Choroid plexus epithelial cell (primary cell): ENCODE measurements around the gene GFER.
"Not testable (repeated sequence)": the region's sequence is repeated elsewhere in the genome, so short reads cannot be mapped to it uniquely, and the experiment has no call there.

Source experiments
- DNase-seq: peaks from one replicate; pipeline ENCODE4 v3.0.0-alpha.2; 2010; ENCODE audit warnings: low read depth
- H3K4me3 ChIP-seq: 2 replicates; pipeline ENCODE4 v1.5.1; 2011; ENCODE audit warnings: low read depth, mild to moderate bottlenecking, control low read depth, low read length, moderate library complexity
- TF ChIP-seq, protein P1 (sequence below): conservative IDR thresholded peaks from 2 replicates; pipeline ENCODE4 v1.5.1; 2011; ENCODE audit warnings: low read depth, mild to moderate bottlenecking, control low read depth, inconsistent platforms, low read length, moderate library complexity

The GFER gene

DNA sequence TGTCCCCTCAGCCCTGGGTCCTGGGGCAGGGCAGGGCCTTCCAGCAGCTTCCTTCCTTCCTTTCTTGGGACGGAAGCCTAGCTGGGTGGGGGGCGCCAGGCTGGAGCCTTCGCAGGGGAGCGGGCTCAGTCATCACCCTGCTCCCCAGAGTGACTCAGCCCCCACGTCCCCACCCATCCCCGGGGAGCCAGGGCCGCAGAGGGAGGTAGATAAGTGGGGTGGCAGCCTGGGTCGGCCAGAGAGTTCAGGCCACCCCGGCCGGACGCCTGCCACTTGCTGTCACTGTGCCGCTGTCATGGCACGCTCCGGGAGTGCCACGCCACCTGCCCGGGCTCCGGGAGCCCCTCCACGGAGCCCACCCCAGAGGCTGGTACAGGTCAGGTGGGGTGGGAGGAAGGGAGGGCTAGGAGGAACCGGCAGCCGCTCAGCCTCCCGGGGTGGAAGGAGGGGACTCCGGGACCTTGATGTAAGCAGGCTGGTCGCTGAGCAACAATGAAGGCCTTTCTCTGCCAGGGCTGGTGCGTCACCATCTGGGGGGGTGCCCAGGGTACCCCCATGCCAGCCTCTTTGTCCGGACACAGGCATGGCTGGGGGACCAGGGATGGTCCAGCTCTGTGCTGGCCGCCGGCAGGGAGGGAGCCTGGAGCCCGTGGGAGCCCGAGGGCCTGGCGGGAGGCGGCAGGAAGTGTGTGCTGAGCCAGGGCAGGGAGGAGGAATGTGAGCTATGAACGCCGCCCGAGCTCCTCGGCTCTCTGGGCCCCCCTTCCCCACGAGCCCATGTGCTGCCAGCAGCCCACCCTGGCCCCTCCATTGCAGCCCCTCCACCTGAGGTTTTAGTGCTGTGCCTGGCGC lies 49.3 kb downstream of the GFER start:
- DNase-seq: peak; percentile 77
- TF ChIP-seq, protein P1, sequence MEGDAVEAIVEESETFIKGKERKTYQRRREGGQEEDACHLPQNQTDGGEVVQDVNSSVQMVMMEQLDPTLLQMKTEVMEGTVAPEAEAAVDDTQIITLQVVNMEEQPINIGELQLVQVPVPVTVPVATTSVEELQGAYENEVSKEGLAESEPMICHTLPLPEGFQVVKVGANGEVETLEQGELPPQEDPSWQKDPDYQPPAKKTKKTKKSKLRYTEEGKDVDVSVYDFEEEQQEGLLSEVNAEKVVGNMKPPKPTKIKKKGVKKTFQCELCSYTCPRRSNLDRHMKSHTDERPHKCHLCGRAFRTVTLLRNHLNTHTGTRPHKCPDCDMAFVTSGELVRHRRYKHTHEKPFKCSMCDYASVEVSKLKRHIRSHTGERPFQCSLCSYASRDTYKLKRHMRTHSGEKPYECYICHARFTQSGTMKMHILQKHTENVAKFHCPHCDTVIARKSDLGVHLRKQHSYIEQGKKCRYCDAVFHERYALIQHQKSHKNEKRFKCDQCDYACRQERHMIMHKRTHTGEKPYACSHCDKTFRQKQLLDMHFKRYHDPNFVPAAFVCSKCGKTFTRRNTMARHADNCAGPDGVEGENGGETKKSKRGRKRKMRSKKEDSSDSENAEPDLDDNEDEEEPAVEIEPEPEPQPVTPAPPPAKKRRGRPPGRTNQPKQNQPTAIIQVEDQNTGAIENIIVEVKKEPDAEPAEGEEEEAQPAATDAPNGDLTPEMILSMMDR: no peak
- H3K4me3 ChIP-seq: peak overlapping the region; percentile 32

DNA sequence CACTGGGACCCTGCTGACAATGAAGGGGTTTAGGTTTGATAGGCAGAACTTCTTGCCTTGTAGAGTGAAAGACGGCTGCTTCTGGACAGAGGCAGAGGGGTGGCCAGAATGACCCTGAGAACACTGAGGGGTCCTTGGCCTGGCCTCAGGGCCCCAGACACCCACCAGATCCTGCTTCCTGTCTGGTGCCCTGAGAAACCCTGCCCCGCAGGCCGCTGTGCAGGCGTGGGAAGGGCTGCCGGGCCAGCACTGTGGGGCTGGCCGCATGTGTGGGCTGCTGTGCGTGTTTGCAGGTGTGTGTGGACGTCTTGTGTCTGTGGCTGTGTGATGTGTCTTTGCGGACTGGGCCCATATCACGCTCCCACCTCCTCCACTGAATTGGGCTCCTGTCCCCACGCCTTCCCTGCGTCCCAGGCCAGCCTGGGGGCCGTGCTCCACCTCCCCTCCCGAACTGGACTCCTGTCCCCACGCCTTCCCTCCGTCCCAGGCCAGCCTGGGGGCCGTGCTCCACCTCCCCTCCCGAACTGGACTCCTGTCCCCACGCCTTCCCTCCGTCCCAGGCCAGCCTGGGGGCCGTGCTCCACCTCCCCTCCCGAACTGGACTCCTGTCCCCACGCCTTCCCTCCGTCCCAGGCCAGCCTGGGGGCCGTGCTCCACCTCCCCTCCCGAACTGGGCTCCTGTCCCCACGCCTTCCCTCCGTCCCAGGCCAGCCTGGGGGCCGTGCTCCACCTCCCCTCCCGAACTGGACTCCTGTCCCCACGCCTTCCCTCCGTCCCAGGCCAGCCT lies 50.1 kb downstream of the GFER start:
- DNase-seq: not testable (repeated sequence)
- peak overlapping the region; percentile 32 for H3K4me3 ChIP-seq

DNA sequence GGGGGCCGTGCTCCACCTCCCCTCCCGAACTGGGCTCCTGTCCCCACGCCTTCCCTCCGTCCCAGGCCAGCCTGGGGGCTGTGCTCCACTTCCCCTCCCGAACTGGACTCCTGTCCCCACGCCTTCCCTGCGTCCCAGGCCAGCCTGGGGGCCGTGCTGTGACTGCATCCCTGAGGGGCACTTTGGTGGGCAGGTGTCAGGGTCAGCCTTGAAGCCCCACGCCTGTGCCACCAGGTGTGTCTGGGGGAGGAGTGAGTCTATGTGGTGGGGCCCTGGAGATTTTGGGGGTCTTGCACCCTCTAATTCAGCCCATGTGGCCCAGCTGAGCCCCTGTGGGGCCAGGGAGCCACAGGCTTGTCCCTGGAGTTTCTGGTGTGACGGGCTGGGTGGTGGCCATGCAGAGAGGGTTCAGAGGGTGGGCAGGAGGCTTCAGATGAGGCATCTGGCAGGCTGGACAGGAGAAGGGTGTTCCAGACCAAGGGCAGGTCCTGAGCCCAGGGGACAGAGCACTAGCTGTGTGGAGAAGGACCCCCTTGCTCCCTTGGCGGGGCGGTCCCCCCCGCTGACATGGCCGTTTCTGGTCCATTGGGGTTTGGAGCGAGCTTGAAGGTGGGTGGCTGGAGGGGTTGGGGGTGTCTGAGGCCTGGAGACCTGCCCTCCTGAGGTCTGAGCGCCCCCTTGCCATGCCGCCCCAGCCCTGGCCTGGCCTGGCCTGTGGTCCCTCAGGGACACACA lies 50.9 kb downstream of the GFER start:
- no peak for DNase-seq
- TF ChIP-seq, protein P1: no peak
- H3K4me3 ChIP-seq: no peak overlapping the region

DNA sequence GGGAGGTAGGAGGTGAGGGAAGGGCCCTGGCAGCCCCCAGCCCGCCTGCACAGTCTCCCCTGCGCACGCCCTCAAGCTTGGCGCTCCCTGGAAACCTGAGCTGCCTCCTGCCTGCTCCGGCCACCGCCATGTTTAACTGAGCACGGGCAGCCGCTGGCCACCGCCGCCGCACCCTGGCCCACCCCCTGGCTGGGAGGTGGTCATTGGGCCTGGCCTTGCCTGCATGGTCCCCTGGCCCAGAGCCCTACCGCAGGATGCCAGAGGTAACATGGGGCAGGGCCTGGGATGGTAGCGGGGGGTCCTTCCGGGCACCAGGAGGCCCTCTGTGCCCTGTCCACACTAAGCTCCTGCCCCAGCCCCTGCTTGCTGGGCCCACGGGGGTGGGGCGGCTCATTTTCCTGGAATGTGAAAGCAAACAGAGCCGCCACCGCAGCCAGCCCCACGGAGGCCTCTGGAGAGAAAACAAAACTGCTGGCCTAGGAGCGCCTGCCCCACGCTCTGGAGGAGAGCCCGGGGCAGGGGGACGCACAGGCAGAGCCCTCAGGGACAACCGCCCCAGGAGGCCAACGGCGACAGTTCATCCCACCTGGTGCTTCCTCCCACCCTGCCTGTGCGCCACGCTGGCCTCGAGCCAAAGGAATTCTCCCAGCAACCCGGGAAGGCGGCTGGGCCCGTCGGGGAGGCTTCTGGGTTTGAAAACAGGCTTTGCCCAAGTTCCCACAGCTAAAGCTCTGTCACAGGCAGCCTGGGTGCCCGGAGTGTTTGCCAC lies 51.6 kb downstream of the GFER start:
- peak; percentile 92 for DNase-seq
- TF ChIP-seq, protein P1: no peak
- peak overlapping the region; percentile 28 for H3K4me3 ChIP-seq

DNA sequence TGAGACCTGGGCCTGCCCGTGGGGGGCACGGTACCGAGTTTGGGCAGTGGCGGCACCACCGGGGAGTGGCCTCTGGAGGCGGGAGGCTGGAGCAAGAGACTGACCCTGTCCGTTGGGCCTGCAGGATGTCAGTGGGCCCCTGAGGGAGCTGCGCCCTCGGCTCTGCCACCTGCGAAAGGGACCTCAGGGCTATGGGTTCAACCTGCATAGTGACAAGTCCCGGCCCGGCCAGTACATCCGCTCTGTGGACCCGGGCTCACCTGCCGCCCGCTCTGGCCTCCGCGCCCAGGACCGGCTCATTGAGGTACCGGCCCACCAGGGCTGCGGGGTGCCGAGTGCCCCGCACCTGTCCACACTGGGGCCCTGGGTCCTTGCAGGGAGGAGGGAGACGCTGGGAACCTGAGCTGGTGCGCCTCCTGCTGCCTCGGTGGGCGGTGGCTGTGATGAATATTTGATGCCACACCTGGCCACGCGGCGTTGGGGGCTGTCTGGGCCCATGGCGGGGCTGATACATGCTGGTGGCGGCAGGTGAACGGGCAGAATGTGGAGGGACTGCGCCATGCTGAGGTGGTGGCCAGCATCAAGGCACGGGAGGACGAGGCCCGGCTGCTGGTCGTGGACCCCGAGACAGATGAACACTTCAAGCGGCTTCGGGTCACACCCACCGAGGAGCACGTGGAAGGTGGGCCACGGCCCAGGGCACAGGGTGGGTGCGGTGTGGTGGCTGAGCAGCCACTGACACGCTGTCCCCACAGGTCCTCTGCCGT lies 52.4 kb downstream of the GFER start:
- TF ChIP-seq, protein P1: no peak
- no peak for DNase-seq
- H3K4me3 ChIP-seq: no peak overlapping the region

DNA sequence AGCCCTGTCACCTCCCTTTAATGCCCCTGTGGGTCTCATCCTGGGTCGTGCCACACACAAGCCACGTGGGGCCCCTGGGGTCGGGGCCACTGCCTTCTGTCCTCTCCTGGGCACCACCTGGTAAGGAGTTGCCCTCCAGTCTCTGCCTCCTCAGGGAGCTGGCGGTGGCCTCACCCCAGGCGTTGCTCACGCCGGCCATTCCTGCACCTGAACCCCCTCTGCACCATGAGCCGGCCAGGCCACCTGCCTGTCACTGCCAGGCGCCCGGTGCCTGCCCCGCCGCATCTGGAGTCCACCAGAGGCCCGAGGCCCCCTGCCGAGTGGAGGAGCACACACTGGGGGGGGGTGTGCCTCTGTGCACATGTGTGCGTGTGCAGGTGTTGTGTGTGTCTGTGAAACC lies 53.1 kb downstream of the GFER start:
- TF ChIP-seq, protein P1: no peak
- no peak overlapping the region for H3K4me3 ChIP-seq

More for the DNA sequence above, 53.1 kb downstream of the GFER start:
- no peak for DNase-seq
